Measurements from ENCODE around the gene MSMP. TPM values are rescaled to one million over a fixed set of nuclear protein-coding genes. Genes with fewer than 3 reads are reported as not detected.

The MSMP gene
- total and polyA plus RNA-seq, 7 donors: 0.57 TPM; not detected in 6

DNA sequence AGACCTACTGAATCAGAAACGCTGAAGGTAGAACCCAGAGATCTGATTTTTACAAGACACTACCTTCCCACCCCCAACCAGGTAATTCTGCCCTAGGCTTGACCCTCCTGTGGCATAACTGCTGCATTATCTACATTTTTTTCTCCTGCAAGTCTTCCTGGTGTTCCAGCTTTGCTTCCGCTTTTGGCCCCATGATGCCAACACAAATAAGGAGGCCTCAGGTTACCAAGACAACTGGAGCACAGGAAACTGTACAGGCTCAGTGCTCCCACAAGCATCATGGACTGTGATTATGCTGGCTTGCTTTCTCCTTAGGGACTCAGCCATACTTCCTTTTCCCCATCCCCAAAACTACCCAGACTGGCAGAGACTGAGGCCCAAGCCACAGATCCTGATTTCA is 6.6 kb upstream of the MSMP start:
- intact Hi-C loops (cut with DNase I): no loop called here
- TF ChIP-seq POLR2AphosphoS5 (IDR thresholded peaks at IDR 0.05) (no peak), EP300 (IDR thresholded peaks at IDR 0.05) (no peak), POLR2A (IDR thresholded peaks at IDR 0.05) (no peak)
- TF ChIP-seq, protein P1, sequence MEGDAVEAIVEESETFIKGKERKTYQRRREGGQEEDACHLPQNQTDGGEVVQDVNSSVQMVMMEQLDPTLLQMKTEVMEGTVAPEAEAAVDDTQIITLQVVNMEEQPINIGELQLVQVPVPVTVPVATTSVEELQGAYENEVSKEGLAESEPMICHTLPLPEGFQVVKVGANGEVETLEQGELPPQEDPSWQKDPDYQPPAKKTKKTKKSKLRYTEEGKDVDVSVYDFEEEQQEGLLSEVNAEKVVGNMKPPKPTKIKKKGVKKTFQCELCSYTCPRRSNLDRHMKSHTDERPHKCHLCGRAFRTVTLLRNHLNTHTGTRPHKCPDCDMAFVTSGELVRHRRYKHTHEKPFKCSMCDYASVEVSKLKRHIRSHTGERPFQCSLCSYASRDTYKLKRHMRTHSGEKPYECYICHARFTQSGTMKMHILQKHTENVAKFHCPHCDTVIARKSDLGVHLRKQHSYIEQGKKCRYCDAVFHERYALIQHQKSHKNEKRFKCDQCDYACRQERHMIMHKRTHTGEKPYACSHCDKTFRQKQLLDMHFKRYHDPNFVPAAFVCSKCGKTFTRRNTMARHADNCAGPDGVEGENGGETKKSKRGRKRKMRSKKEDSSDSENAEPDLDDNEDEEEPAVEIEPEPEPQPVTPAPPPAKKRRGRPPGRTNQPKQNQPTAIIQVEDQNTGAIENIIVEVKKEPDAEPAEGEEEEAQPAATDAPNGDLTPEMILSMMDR (IDR thresholded peaks at IDR 0.05): no peak
- Histone ChIP-seq H3K36me3 (no peaks in the 10 kb centered on the region), H3K4me3 (no peak overlapping the region), H3K27me3 (no peaks in the 10 kb centered on the region), H3K9me3 (no peaks in the 10 kb centered on the region), H3K27ac (no peak overlapping the region), H3K4me1 (peaks cover 0 to 27% (median 23%) of the 10 kb centered on the region in 4 donors)
- no peak for DNase-seq
- 24 to 43% methylated on average over 2 of the region's 2 CpGs for WGBS, 2 donors

DNA sequence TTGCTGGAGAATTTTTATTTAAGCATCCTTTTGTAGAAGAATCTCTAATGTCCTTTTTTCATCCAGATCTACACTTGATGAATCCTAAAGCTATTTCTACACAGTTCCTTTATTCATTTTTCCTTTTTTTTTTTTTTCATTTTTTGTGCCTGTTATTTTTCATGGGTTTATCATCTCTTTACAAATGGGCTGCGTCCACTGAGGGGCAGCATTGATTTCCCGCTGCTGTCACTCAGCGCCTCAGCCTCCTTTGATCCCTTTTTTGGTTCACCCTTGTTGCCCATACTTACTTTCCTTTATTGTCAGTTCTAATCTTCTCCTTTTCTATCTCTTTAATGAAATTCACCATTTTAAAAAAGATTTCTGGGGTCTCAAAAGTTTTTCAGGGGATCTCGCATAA is 5.7 kb upstream of the MSMP start:
- H3K27me3 ChIP-seq: no peaks in the 10 kb centered on the region
- TF ChIP-seq POLR2AphosphoS5 (IDR thresholded peaks at IDR 0.05) (no peak), EP300 (IDR thresholded peaks at IDR 0.05) (no peak), POLR2A (IDR thresholded peaks at IDR 0.05) (no peak)
- TF ChIP-seq, protein P1 (IDR thresholded peaks at IDR 0.05): no peak
- H3K4me3 ChIP-seq: no peak overlapping the region
- no peak for DNase-seq
- H3K36me3 ChIP-seq: peaks cover 0 to under 1% (median 0%) of the 10 kb centered on the region in 4 donors
- H3K27ac ChIP-seq: no peak overlapping the region
- H3K4me1 ChIP-seq: peaks cover 0 to 27% (median 23%) of the 10 kb centered on the region in 4 donors
- no peaks in the 10 kb centered on the region for H3K9me3 ChIP-seq
- 94 to 96% methylated on average over 4 of the region's 4 CpGs for WGBS, 2 donors
- intact Hi-C loops (cut with DNase I): no loop called here

DNA sequence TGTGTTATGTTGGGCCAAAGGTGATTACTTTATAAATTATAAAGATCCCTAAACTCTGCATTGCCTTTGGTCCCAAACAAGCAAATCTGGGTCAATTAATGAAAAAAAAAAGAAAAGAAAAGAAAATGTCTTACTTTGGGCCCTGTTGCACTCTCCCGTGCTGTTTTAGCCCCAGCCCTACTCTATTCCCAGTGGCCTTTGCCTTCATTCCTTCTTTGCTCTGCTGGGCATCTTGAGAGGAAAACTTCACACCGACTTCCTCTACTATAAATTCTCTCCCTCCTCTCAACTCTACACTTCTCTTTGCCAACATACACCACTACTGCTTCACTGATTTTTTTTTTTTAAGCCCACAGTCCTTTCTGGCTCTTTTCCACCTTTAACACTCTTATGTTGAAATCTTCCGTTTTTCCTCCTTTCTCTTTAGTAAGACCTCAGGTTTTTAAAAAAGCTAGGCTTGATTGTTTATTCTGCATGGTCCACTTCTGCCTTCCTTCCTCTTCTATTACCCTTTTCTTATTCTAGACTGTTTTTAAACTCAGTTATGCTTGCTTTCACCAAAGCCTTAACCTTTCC is 4.5 kb upstream of the MSMP start:
- Histone ChIP-seq H3K4me3 (no peak overlapping the region), H3K27ac (peak overlapping the region; percentile 79 to 90 (median 82)), H3K36me3 (peaks cover 0 to 13% (median 4%) of the 10 kb centered on the region in 4 donors), H3K27me3 (no peaks in the 10 kb centered on the region), H3K9me3 (no peaks in the 10 kb centered on the region), H3K4me1 (peaks cover 0 to 27% (median 23%) of the 10 kb centered on the region in 4 donors)
- no peak for DNase-seq
- intact Hi-C loops (cut with DNase I): no loop called here
- TF ChIP-seq POLR2AphosphoS5 (IDR thresholded peaks at IDR 0.05) (peak in 1 of 4 donors; percentile 6), POLR2A (IDR thresholded peaks at IDR 0.05) (no peak)
- 36 to 48% methylated on average over 3 of the region's 3 CpGs for WGBS, 2 donors

DNA sequence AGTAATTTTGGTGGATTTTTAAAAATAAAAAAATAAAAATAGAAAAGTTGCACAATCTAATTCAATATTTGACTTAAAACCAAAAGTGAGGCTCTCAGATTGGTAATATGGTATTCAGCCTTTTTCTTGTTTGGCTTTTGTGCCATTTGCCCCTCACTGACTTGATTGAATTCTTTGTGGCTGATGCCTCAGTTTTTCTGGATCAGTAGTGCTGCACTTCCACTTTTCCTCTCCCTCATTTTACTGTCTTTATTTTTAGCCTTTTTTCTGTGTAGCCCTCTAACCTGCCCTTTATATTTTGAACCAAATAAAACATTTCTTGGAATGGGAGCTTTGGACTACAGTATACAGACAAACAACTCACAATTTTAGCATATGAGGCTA is 3.8 kb upstream of the MSMP start:
- H3K27me3 ChIP-seq: no peaks in the 10 kb centered on the region
- TF ChIP-seq POLR2AphosphoS5 (IDR thresholded peaks at IDR 0.05) (no peak), EP300 (IDR thresholded peaks at IDR 0.05) (no peak)
- H3K27ac ChIP-seq: peak overlapping the region; percentile 79 to 90 (median 82)
- DNase-seq: no peak
- intact Hi-C loops (cut with DNase I): no loop called here
- H3K4me1 ChIP-seq: peaks cover 0 to 27% (median 23%) of the 10 kb centered on the region in 4 donors
- H3K9me3 ChIP-seq: no peaks in the 10 kb centered on the region
- peaks cover 6 to 20% (median 11%) of the 10 kb centered on the region in 4 donors for H3K36me3 ChIP-seq
- H3K4me3 ChIP-seq: no peak overlapping the region

DNA sequence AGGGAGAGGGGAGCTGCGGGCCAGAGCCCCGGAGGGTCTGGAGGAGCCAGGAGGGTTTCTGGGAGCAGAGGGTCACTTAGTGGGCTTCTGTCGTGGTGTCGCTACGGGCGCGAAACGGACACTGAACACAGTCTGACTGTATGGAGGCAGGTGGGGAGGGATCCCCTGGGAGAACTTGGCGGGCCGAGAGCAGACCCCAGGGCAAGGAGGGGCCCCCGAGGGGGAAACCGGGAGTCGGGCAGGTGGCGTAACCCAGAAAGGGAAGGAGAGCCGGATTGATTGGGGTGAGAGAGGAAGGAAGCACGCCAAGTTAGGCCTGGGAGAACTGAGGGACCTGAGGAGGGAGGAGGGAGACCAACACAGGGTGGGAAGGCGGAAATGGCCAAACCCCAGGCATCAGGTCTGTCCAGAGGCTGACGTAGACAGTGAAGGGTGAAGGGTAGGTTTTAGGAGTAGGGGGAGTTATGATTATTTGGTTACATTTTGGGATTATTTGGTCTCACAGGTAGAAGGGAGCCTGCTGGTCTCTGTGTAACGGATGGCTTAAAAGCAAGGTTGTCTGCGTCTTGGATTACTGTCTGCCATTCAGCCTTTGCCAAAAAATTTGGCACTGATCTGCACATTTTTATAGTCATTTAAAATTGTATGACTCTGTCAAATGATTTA is 3.3 kb upstream of the MSMP start:
- 2% methylated on average over 20 of the region's 20 CpGs for WGBS, 2 donors
- H3K4me1 ChIP-seq: peaks cover 0 to 27% (median 23%) of the 10 kb centered on the region in 4 donors

More for the DNA sequence above, 3.3 kb upstream of the MSMP start:
- peak; percentile 83 for DNase-seq
- intact Hi-C loops (cut with DNase I): no loop called here
- TF ChIP-seq EP300 (IDR thresholded peaks at IDR 0.05): no peak
- TF ChIP-seq POLR2AphosphoS5 (IDR thresholded peaks at IDR 0.05): peak in 2 of 4 donors; percentile 8 to 33
- peak overlapping the region; percentile 53 to 75 (median 57) for H3K4me3 ChIP-seq
- no peaks in the 10 kb centered on the region for H3K9me3 ChIP-seq
- H3K27ac ChIP-seq: peak overlapping the region; percentile 79 to 90 (median 82)
- H3K27me3 ChIP-seq: no peaks in the 10 kb centered on the region
- peaks cover 11 to 25% (median 16%) of the 10 kb centered on the region in 4 donors for H3K36me3 ChIP-seq
